Kidney (tissue), 14 donors: ENCODE results near the gene LHPP. TPM values are rescaled to one million over a fixed set of nuclear protein-coding genes. Genes with fewer than 3 reads are reported as not detected.

ENCODE experiments used
- DNase-seq, 5 donors: peaks; one replicate each; pipeline ENCODE4 v3.0.0-alpha.2; 2013 to 2020
- FAIRE-seq: peaks from 2 replicates; lab custom pipeline; 2012; peaks lifted over from hg19 to GRCh38; lab: Jason Lieb, UNC
- H3K27ac ChIP-seq, 2 donors: one replicate each; pipeline ENCODE4 v1.7.0; 2013; ENCODE audit warnings: low read depth in 2 of 2, low read length in 2 of 2, inconsistent platforms in 1 of 2
- H3K27me3 ChIP-seq: one replicate; pipeline ENCODE4 v1.7.1; 2013; ENCODE audit warnings: low read length, inconsistent platforms; ENCODE audit not compliant: control insufficient read depth, insufficient read depth
- H3K36me3 ChIP-seq, 3 donors: one replicate each; pipeline versions ENCODE4 v1.7.0 to v1.7.1; 2013; ENCODE audit warnings: low read length in 3 of 3, control low read depth in 1 of 3, inconsistent platforms in 1 of 3; ENCODE audit not compliant: insufficient read depth in 3 of 3, control insufficient read depth in 2 of 3
- H3K4me1 ChIP-seq, 3 donors: one replicate each; pipeline versions ENCODE4 v1.7.0 to v1.7.1; 2013; ENCODE audit warnings: low read length in 3 of 3, inconsistent platforms in 1 of 3, low read depth in 1 of 3; ENCODE audit not compliant: control insufficient read depth in 2 of 3, insufficient read depth in 2 of 3
- H3K4me3 ChIP-seq, 3 donors: one replicate each; pipeline versions ENCODE4 v1.7.0 to v1.8.1; 2013; ENCODE audit warnings: low read length in 3 of 3, control low read depth in 1 of 3, inconsistent platforms in 1 of 3
- H3K9ac ChIP-seq, 3 donors: one replicate each; pipeline versions ENCODE4 v1.7.0 to v1.7.1; 2013; ENCODE audit warnings: low read length in 3 of 3, control low read depth in 1 of 3, inconsistent platforms in 1 of 3
- H3K9me3 ChIP-seq, 3 donors: one replicate each; pipeline versions ENCODE4 v1.7.0 to v1.7.1; 2013; ENCODE audit warnings: low read length in 3 of 3, control low read depth in 1 of 3, inconsistent platforms in 1 of 3; ENCODE audit not compliant: control insufficient read depth in 2 of 3, insufficient read depth in 1 of 3
- CTCF ChIP-seq: IDR thresholded peaks from 3 replicates; pipeline ENCODE4 v1.5.1; 2012; ENCODE audit warnings: mild to moderate bottlenecking, moderate library complexity, borderline replicate concordance; ENCODE audit not compliant: insufficient read depth; ENCODE audit errors: extremely low read depth
- intact Hi-C: fragments of 100-400 bp; cut with DNase I; formaldehyde crosslinking; loops from one replicate; pipeline ENCODE4 v1.11.1; 2022
- polyA plus RNA-seq: library from polyadenylated mRNA; stranded (reverse); fragments of 350-450 nt; fragmentation: Illumina TruSeq; extraction: RNeasy Lipid Tissue Mini Kit (QIAGEN cat#74804); gene quantifications from one replicate; pipeline ENCODE4 v1.2.3, GENCODE V29; 2014; ENCODE audit warnings: low read depth, low replicate concordance; ENCODE audit not compliant: insufficient read depth
- total RNA-seq: library from RNA; stranded (reverse); fragmentation: NEBNext Ultra II Directional; extraction: Animal tissue kit (Norgen Biotek cat#: 25700); gene quantifications from one replicate; pipeline ENCODE4 v1.2.1, GENCODE V29; 2021
- donor health status: control.
- donor health status: control.
- donor health status: control.
- donor health status: control.
- donor health status: control.
- donor health status: DM: yes; HTN: yes; CAD: no.
- donor health status: Normal renal cell carcinoma (clear cell type).

LHPP gene
- total and polyA plus RNA-seq, 2 donors from 2014 or later = 16.6 to 52.5 TPM

- FAIRE-seq = no peak
- Histone ChIP-seq H3K27ac (no peak overlapping the region), H3K36me3 (peaks cover 0 to 15% (median 0%) of the 10 kb centered on the region in 3 donors), H3K9ac (no peak overlapping the region), H3K27me3 (no peaks in the 10 kb centered on the region), H3K9me3 (no peaks in the 10 kb centered on the region), H3K4me1 (peaks cover 0 to 2% (median 0%) of the 10 kb centered on the region in 3 donors), H3K4me3 (no peak overlapping the region)
- TF ChIP-seq CTCF = no peak
- intact Hi-C loops = no loop called here
- no peak for DNase-seq
These were observed 156.9 kb downstream of the LHPP start for GRCh38 chr10:124618470-124619073.

- FAIRE-seq (no peak), DNase-seq (peak in 3 of 5 donors; percentile 44 to 66 (median 49))
- intact Hi-C loops = no loop called here
- H3K4me3 ChIP-seq = no peak overlapping the region
- H3K36me3 ChIP-seq = peaks cover 0 to 15% (median 0%) of the 10 kb centered on the region in 3 donors
- TF ChIP-seq CTCF = no peak
- peaks cover 0 to 2% (median 0%) of the 10 kb centered on the region in 3 donors for H3K4me1 ChIP-seq
- no peak overlapping the region for H3K9ac ChIP-seq
- H3K27me3 ChIP-seq = no peaks in the 10 kb centered on the region
- H3K27ac ChIP-seq = no peak overlapping the region
- H3K9me3 ChIP-seq = no peaks in the 10 kb centered on the region
These were observed 157.6 kb downstream of the LHPP start for GRCh38 chr10:124619195-124619594.

- peaks cover 0 to 15% (median 0%) of the 10 kb centered on the region in 3 donors for H3K36me3 ChIP-seq
- TF ChIP-seq CTCF = no peak
- DNase-seq (no peak), FAIRE-seq (no peak)
- peaks cover 0 to 2% (median 0%) of the 10 kb centered on the region in 3 donors for H3K4me1 ChIP-seq
- no peaks in the 10 kb centered on the region for H3K27me3 ChIP-seq
- no peaks in the 10 kb centered on the region for H3K9me3 ChIP-seq
- intact Hi-C loops = no loop called here
- no peak overlapping the region for H3K9ac ChIP-seq
- no peak overlapping the region for H3K4me3 ChIP-seq
- no peak overlapping the region for H3K27ac ChIP-seq
These were observed 158.3 kb downstream of the LHPP start for GRCh38 chr10:124619802-124620490.
